ENCODE data around the gene TMEM175.
"Not testable (repeated sequence)": the region's sequence is repeated elsewhere in the genome, so short reads cannot be mapped to it uniquely, and the experiment has no call there.

TMEM175 gene

GRCh38 chr4:917466-917865 is 14.8 kb upstream of the TMEM175 start:
- DNase-seq (ENCODE audit: low read depth in 2 of 2), result no peak

- DNase-seq (ENCODE audit: low read depth in 2 of 2), result no peak
Observed at GRCh38 chr4:917992-918391, 14.3 kb upstream of the TMEM175 start.

- not testable (repeated sequence) for DNase-seq (ENCODE audit: low read depth in 2 of 2)
Observed at GRCh38 chr4:918591-918990, 13.7 kb upstream of the TMEM175 start.

- not testable (repeated sequence) for DNase-seq (ENCODE audit: low read depth in 2 of 2)
Observed at GRCh38 chr4:919004-919680, 13.1 kb upstream of the TMEM175 start.

GRCh38 chr4:921830-922331 is 10.4 kb upstream of the TMEM175 start:
- DNase-seq (ENCODE audit: low read depth in 2 of 2), result no peak

- DNase-seq (ENCODE audit: low read depth in 2 of 2), result peak; percentile 25 to 34
Observed at GRCh38 chr4:924107-925096, 7.9 kb upstream of the TMEM175 start.

- DNase-seq (ENCODE audit: low read depth in 2 of 2), result no peak
Observed at GRCh38 chr4:925171-925570, 7.1 kb upstream of the TMEM175 start.

GRCh38 chr4:925771-926500 is 6.3 kb upstream of the TMEM175 start:
- no peak for DNase-seq (ENCODE audit: low read depth in 2 of 2)

GRCh38 chr4:926538-926937 is 5.7 kb upstream of the TMEM175 start:
- DNase-seq (ENCODE audit: low read depth in 2 of 2), result no peak

- not testable (repeated sequence) for DNase-seq (ENCODE audit: low read depth in 2 of 2)
Observed at GRCh38 chr4:927566-927965, 4.7 kb upstream of the TMEM175 start.

GRCh38 chr4:929096-929765 is 3.0 kb upstream of the TMEM175 start:
- DNase-seq (ENCODE audit: low read depth in 2 of 2), result no peak

- DNase-seq (ENCODE audit: low read depth in 2 of 2), result no peak
Observed at GRCh38 chr4:930028-930551, 2.2 kb upstream of the TMEM175 start.

GRCh38 chr4:930827-931193 is 1.4 kb upstream of the TMEM175 start:
- no peak for DNase-seq (ENCODE audit: low read depth in 2 of 2)

GRCh38 chr4:931194-931959 is 883 bp upstream of the TMEM175 start:
- no peak for DNase-seq (ENCODE audit: low read depth in 2 of 2)

- DNase-seq (ENCODE audit: low read depth in 2 of 2), result no peak
Observed at GRCh38 chr4:932713-933070, 432 bp downstream of the TMEM175 start.

- DNase-seq (ENCODE audit: low read depth in 2 of 2), result not testable (repeated sequence)
Observed at GRCh38 chr4:939508-939907, 7.2 kb downstream of the TMEM175 start.

- DNase-seq (ENCODE audit: low read depth in 2 of 2), result no peak
Observed at GRCh38 chr4:945274-946102, 13.2 kb downstream of the TMEM175 start.

GRCh38 chr4:946103-946450 is 13.8 kb downstream of the TMEM175 start:
- no peak for DNase-seq (ENCODE audit: low read depth in 2 of 2)

- no peak for DNase-seq (ENCODE audit: low read depth in 2 of 2)
Observed at GRCh38 chr4:946517-947471, 14.5 kb downstream of the TMEM175 start.
